ENCODE data around the gene ZSWIM7. TPM values are rescaled to one million over a fixed set of nuclear protein-coding genes. Genes with fewer than 3 reads are reported as not detected.

The ZSWIM7 gene, protein sequence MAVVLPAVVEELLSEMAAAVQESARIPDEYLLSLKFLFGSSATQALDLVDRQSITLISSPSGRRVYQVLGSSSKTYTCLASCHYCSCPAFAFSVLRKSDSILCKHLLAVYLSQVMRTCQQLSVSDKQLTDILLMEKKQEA
- polyA plus RNA-seq (2013) = 48.5 TPM

DNA sequence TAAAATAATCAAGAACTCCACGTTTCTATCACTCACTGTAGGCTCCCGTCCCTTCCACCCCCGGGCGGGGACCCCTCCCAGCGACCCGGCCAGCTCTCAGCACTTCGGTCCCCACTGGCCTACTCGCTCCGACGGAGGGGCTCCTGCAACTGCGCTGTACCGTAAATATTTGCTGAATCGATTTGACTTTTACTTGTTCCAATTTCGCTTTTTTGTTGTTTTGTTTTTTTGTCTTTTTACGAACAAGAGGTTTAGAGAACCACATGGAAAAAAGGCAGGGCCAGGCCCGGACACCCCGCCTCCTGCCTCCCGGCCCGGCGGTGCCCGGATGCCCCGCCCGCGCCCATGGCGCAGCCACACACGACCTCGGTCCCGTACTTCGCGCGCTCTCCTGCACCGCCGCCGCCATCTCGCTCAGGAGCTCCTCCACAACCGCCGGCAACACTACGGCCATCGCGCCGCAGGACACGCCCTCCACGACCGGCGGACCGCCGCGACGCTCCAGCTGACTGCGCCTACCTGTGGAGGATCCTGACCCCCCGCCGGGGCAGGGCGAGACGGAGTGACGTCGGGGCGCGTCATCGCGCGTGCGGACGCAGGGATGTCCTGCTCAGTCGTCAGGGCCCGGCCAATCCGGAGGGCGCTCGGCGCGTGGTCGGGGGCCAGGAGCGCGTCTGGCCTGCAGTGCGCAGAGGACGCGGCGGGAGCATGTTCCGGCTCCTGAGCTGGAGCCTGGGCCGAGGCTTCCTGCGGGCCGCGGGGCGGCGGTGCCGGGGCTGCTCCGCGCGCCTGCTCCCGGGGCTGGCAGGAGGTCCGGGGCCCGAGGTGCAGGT lies at the start of gene ZSWIM7, which contains the start of gene TTC19:
Gene ZSWIM7 (minus strand): TSS at position 564 of the 833 bp plus-strand sequence. CDS start 110 bp downstream, at position 454.
Gene TTC19 (plus strand): TSS at position 684 of the 833 bp plus-strand sequence. CDS start 25 bp downstream, at position 709.
- peaks cover 0 to 5% (median 3%) of the 10 kb centered on the region in 5 experiments for H3K9me3 ChIP-seq (ENCODE audit: control extremely low read depth in 1 of 5, control insufficient read depth in 4 of 5, insufficient read depth in 2 of 5, low read depth in 1 of 5, low read length in 4 of 5)
- H3K4me1 ChIP-seq (ENCODE audit: control extremely low read depth in 1 of 4, control insufficient read depth in 4 of 4, insufficient read depth in 4 of 4, low read length in 3 of 4) = peaks cover 9 to 24% (median 18%) of the 10 kb centered on the region in 4 experiments
- WGBS (ENCODE audit: insufficient coverage) = under 1% methylated on average over 86 of the region's 91 CpGs
- POLR2A ChIA-PET = interaction anchor here (0.7 to 2.2 kb wide), 5 partner anchors 16 to 55 kb away, joined by 3 to 5 read pairs (median 4); partner anchors contain the start of gene ADORA2B
- peak within 1 kb of the TSS; percentile 58 to 92 (median 86) for H3K4me3 ChIP-seq (ENCODE audit: control insufficient read depth in 1 of 7, extremely low read depth in 1 of 7, insufficient read depth in 4 of 7, low read depth in 2 of 7, low read length in 6 of 7)
- peak; percentile 90 to 97 (median 96) for DNase-seq
- peak within 1 kb of the TSS; percentile 55 to 92 for H3K27ac ChIP-seq (ENCODE audit: insufficient read depth in 1 of 2, low read depth in 1 of 2, low read length in 2 of 2, poor library complexity in 1 of 2, severe bottlenecking in 2 of 2)
- CTCF ChIA-PET = interaction anchor here (0.6 to 2.9 kb wide), 7 partner anchors 10 to 171 kb away, joined by 3 to 10 read pairs (median 3); no protein-coding TSS in a partner anchor
- H3K36me3 ChIP-seq (ENCODE audit: control insufficient read depth in 4 of 4, insufficient read depth in 4 of 4, low read length in 3 of 4) = peaks cover 10 to 48% (median 34%) of the 10 kb centered on the region in 4 experiments
- no peaks in the 10 kb centered on the region for H3K27me3 ChIP-seq (replicated peaks in 2 of 5; ENCODE audit: control insufficient read depth in 4 of 5, insufficient read depth in 5 of 5, low read length in 4 of 5)

GRCh38 chr17:16048811-16049449 lies 49.4 kb upstream of the ZSWIM7 start:
- ChIA-PET POLR2A (interaction anchor here (0.7 kb wide), 1 partner anchor 75 kb away, joined by 3 read pairs; no protein-coding TSS in a partner anchor), CTCF (interaction anchor here (1.4 kb wide), 1 partner anchor 16 kb away, joined by 3 read pairs; no protein-coding TSS in a partner anchor)
- WGBS (ENCODE audit: insufficient coverage) = 93% methylated on average over 10 of the region's 14 CpGs
- peaks cover 0 to 11% (median 4%) of the 10 kb centered on the region in 5 experiments for H3K9me3 ChIP-seq (ENCODE audit: control extremely low read depth in 1 of 5, control insufficient read depth in 4 of 5, insufficient read depth in 2 of 5, low read depth in 1 of 5, low read length in 4 of 5)
- H3K4me3 ChIP-seq (ENCODE audit: control insufficient read depth in 1 of 7, extremely low read depth in 1 of 7, insufficient read depth in 4 of 7, low read depth in 2 of 7, low read length in 6 of 7) = no peak overlapping the region
- peaks cover 37 to 77% (median 47%) of the 10 kb centered on the region in 4 experiments for H3K36me3 ChIP-seq (ENCODE audit: control insufficient read depth in 4 of 4, insufficient read depth in 4 of 4, low read length in 3 of 4)
- no peak for DNase-seq
- H3K27me3 ChIP-seq (replicated peaks in 2 of 5; ENCODE audit: control insufficient read depth in 4 of 5, insufficient read depth in 5 of 5, low read length in 4 of 5) = no peaks in the 10 kb centered on the region
- no peak overlapping the region for H3K27ac ChIP-seq (ENCODE audit: insufficient read depth in 1 of 2, low read depth in 1 of 2, low read length in 2 of 2, poor library complexity in 1 of 2, severe bottlenecking in 2 of 2)
- no peaks in the 10 kb centered on the region for H3K4me1 ChIP-seq (ENCODE audit: control extremely low read depth in 1 of 4, control insufficient read depth in 4 of 4, insufficient read depth in 4 of 4, low read length in 3 of 4)

DNA sequence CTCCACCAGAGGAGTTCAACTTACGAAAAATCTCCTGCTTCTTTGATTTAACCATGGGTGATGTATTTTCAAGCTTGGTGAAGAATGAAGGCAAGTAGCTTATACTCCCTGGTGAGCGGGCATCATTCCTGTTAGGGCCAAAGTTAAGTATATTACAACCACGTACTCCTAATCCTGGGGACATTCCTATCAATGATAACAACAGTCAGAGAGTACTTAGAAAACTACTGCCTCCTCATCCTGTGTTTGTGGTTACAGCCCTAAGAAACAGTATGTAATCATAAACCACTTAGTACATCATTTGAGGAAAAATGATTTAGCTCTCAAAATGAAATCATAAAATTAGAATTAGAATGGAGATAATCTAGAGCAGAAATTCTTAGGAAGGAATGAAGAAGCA lies 47.5 kb upstream of the ZSWIM7 start:
- H3K4me1 ChIP-seq (ENCODE audit: control extremely low read depth in 1 of 4, control insufficient read depth in 4 of 4, insufficient read depth in 4 of 4, low read length in 3 of 4) = no peaks in the 10 kb centered on the region
- H3K9me3 ChIP-seq (ENCODE audit: control extremely low read depth in 1 of 5, control insufficient read depth in 4 of 5, insufficient read depth in 2 of 5, low read depth in 1 of 5, low read length in 4 of 5) = no peaks in the 10 kb centered on the region
- WGBS (ENCODE audit: insufficient coverage) = 100% methylated on average over 1 of the region's 3 CpGs
- H3K27ac ChIP-seq (ENCODE audit: insufficient read depth in 1 of 2, low read depth in 1 of 2, low read length in 2 of 2, poor library complexity in 1 of 2, severe bottlenecking in 2 of 2) = no peak overlapping the region
- no peaks in the 10 kb centered on the region for H3K27me3 ChIP-seq (replicated peaks in 2 of 5; ENCODE audit: control insufficient read depth in 4 of 5, insufficient read depth in 5 of 5, low read length in 4 of 5)
- ChIA-PET POLR2A (no interaction called here), CTCF (interaction anchor here (0.9 to 1.8 kb wide), 2 partner anchors 12 to 28 kb away, joined by 3 to 7 read pairs; no protein-coding TSS in a partner anchor)
- no peak for DNase-seq
- no peak overlapping the region for H3K4me3 ChIP-seq (ENCODE audit: control insufficient read depth in 1 of 7, extremely low read depth in 1 of 7, insufficient read depth in 4 of 7, low read depth in 2 of 7, low read length in 6 of 7)
- H3K36me3 ChIP-seq (ENCODE audit: control insufficient read depth in 4 of 4, insufficient read depth in 4 of 4, low read length in 3 of 4) = peaks cover 41 to 76% (median 53%) of the 10 kb centered on the region in 4 experiments

DNA sequence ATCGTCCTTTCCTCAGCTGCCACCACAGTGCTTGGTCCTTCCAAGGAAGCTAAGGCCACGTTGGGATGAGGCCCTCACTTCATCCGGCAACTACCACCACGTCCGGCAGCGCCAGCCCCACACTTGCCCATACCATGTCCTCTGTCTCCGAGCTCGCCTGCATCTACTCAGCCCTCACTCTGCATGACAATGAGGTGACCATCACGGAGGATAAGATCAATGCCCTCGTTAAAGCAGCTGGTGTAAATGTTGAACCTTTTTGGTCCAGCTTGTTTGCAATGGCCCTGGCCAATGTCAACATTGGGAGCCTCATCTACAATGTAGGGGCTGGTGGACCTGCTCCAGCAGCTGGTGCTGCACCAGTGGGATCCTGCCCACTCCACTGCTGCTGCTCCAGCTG lies 45.0 kb upstream of the ZSWIM7 start:
- Histone ChIP-seq H3K36me3 (ENCODE audit: control insufficient read depth in 4 of 4, insufficient read depth in 4 of 4, low read length in 3 of 4) (peaks cover 48 to 80% (median 63%) of the 10 kb centered on the region in 4 experiments), H3K27me3 (replicated peaks in 2 of 5; ENCODE audit: control insufficient read depth in 4 of 5, insufficient read depth in 5 of 5, low read length in 4 of 5) (no peaks in the 10 kb centered on the region), H3K4me1 (ENCODE audit: control extremely low read depth in 1 of 4, control insufficient read depth in 4 of 4, insufficient read depth in 4 of 4, low read length in 3 of 4) (no peaks in the 10 kb centered on the region), H3K4me3 (ENCODE audit: control insufficient read depth in 1 of 7, extremely low read depth in 1 of 7, insufficient read depth in 4 of 7, low read depth in 2 of 7, low read length in 6 of 7) (no peak overlapping the region), H3K27ac (ENCODE audit: insufficient read depth in 1 of 2, low read depth in 1 of 2, low read length in 2 of 2, poor library complexity in 1 of 2, severe bottlenecking in 2 of 2) (no peak overlapping the region), H3K9me3 (ENCODE audit: control extremely low read depth in 1 of 5, control insufficient read depth in 4 of 5, insufficient read depth in 2 of 5, low read depth in 1 of 5, low read length in 4 of 5) (no peaks in the 10 kb centered on the region)
- POLR2A ChIA-PET = no interaction called here
- WGBS (ENCODE audit: insufficient coverage) = 98% methylated on average over 10 of the region's 10 CpGs
- CTCF ChIA-PET = interaction anchor here (1.3 kb wide), 1 partner anchor 8 kb away, joined by 4 read pairs; no protein-coding TSS in a partner anchor
- no peak for DNase-seq

DNA sequence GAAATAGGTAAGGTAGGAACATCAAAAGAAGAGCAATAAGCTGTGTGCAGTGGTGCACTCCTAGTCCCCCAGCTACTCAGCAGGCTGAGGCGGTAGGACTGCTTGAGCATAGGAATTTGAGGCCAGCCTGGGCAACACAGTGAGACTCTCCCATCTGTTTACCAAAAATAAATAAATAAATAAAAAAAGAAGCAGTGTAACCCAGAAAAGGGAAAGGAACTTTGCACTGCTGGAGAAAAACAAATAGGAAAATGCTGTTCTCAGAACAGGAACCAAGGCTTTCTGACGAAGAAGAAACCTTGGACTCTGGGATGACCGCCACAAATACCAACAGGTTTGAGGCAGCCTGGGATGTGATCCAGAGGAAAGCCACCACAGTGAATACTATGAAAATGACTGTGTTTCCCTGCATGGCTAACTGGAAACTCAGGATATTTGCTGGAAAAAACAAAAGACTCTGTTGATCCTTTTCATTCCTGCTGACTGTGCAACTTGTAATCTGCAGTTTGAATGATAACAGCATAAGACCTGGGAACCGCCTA lies 41.3 kb upstream of the ZSWIM7 start:
- WGBS (ENCODE audit: insufficient coverage) = 98% methylated on average over 3 of the region's 4 CpGs
- Histone ChIP-seq H3K27ac (ENCODE audit: insufficient read depth in 1 of 2, low read depth in 1 of 2, low read length in 2 of 2, poor library complexity in 1 of 2, severe bottlenecking in 2 of 2) (no peak overlapping the region), H3K36me3 (ENCODE audit: control insufficient read depth in 4 of 4, insufficient read depth in 4 of 4, low read length in 3 of 4) (peaks cover 32 to 78% (median 62%) of the 10 kb centered on the region in 4 experiments), H3K4me3 (ENCODE audit: control insufficient read depth in 1 of 7, extremely low read depth in 1 of 7, insufficient read depth in 4 of 7, low read depth in 2 of 7, low read length in 6 of 7) (no peak overlapping the region), H3K4me1 (ENCODE audit: control extremely low read depth in 1 of 4, control insufficient read depth in 4 of 4, insufficient read depth in 4 of 4, low read length in 3 of 4) (peaks cover 0 to 3% (median 0%) of the 10 kb centered on the region in 4 experiments), H3K27me3 (replicated peaks in 2 of 5; ENCODE audit: control insufficient read depth in 4 of 5, insufficient read depth in 5 of 5, low read length in 4 of 5) (no peaks in the 10 kb centered on the region), H3K9me3 (ENCODE audit: control extremely low read depth in 1 of 5, control insufficient read depth in 4 of 5, insufficient read depth in 2 of 5, low read depth in 1 of 5, low read length in 4 of 5) (peaks cover 0 to 5% (median 0%) of the 10 kb centered on the region in 5 experiments)
- CTCF ChIA-PET = interaction anchor here (1.2 kb wide), 1 partner anchor 29 kb away, joined by 3 read pairs; no protein-coding TSS in a partner anchor
- POLR2A ChIA-PET = no interaction called here
- DNase-seq = no peak

GRCh38 chr17:16037636-16038035 lies 38.1 kb upstream of the ZSWIM7 start:
- H3K27ac ChIP-seq (ENCODE audit: insufficient read depth in 1 of 2, low read depth in 1 of 2, low read length in 2 of 2, poor library complexity in 1 of 2, severe bottlenecking in 2 of 2) = peak overlapping the region; percentile 34 to 43
- H3K27me3 ChIP-seq (replicated peaks in 2 of 5; ENCODE audit: control insufficient read depth in 4 of 5, insufficient read depth in 5 of 5, low read length in 4 of 5) = no peaks in the 10 kb centered on the region
- peaks cover 33 to 80% (median 57%) of the 10 kb centered on the region in 4 experiments for H3K36me3 ChIP-seq (ENCODE audit: control insufficient read depth in 4 of 4, insufficient read depth in 4 of 4, low read length in 3 of 4)
- CTCF ChIA-PET = interaction anchor here (0.8 to 1.8 kb wide), 2 partner anchors 8 to 11 kb away, joined by 4 to 6 read pairs; no protein-coding TSS in a partner anchor
- peaks cover 0 to 3% (median 0%) of the 10 kb centered on the region in 4 experiments for H3K4me1 ChIP-seq (ENCODE audit: control extremely low read depth in 1 of 4, control insufficient read depth in 4 of 4, insufficient read depth in 4 of 4, low read length in 3 of 4)
- H3K4me3 ChIP-seq (ENCODE audit: control insufficient read depth in 1 of 7, extremely low read depth in 1 of 7, insufficient read depth in 4 of 7, low read depth in 2 of 7, low read length in 6 of 7) = no peak overlapping the region
- no peak for DNase-seq
- POLR2A ChIA-PET = no interaction called here
- H3K9me3 ChIP-seq (ENCODE audit: control extremely low read depth in 1 of 5, control insufficient read depth in 4 of 5, insufficient read depth in 2 of 5, low read depth in 1 of 5, low read length in 4 of 5) = peaks cover 0 to 6% (median 0%) of the 10 kb centered on the region in 5 experiments

Measured in common myeloid progenitor, CD34-positive (primary cell).